Right atrium auricular region (tissue), 2 donors: Measurements from ENCODE around the gene ZNF850. TPM values are rescaled to one million over a fixed set of nuclear protein-coding genes. Genes with fewer than 3 reads are reported as not detected.

Experiments used
- DNase-seq: peaks from one replicate; pipeline ENCODE4 v3.0.0-alpha.2; 2019; ENCODE audit warnings: low spot score
- H3K27ac ChIP-seq, 2 donors: fragments of 200-600 bp; sonication (generic); 1 replicate in 1 of 2; 2 replicates in 1 of 2; pipeline ENCODE4 v1.5.1; 2016 to 2019
- H3K27me3 ChIP-seq, 2 donors: fragments of 200-600 bp; sonication (generic); one replicate each; pipeline versions ENCODE4 v1.5.1 to v1.6.0; 2017 to 2019
- H3K36me3 ChIP-seq: fragments of 200-600 bp; sonication (generic); one replicate; pipeline ENCODE4 v1.5.1; 2016
- H3K4me1 ChIP-seq, 2 donors: fragments of 200-600 bp; sonication (generic); one replicate each; pipeline versions ENCODE4 v1.5.1 to v1.6.0; 2017 to 2019
- H3K4me3 ChIP-seq, 2 donors: fragments of 200-600 bp; sonication (generic); 1 replicate in 1 of 2; 2 replicates in 1 of 2; pipeline ENCODE4 v1.5.1; 2017 to 2019; ENCODE audit warnings: mild to moderate bottlenecking in 1 of 2, moderate library complexity in 1 of 2
- H3K9me3 ChIP-seq, 2 donors: fragments of 200-600 bp; sonication (generic); one replicate each; pipeline ENCODE4 v1.5.1; 2019
- CTCF ChIP-seq, 2 donors: fragments of 200-600 bp; sonication (generic); IDR thresholded peaks; one replicate each; pipeline ENCODE4 v1.5.1; 2019; ENCODE audit warnings: antibody characterized with exemption in 2 of 2
- total RNA-seq, 2 donors: library from RNA; depleted of rRNA; stranded (reverse); fragments of >200 nt; gene quantifications; one replicate each; pipeline ENCODE4 v1.1.0, GENCODE V29; 2016

The ZNF850 gene
- total RNA-seq, 2 donors from 2014 or later: 4.9 to 5.2 TPM

- peak within 1 kb of the TSS; percentile 80 to 85 for H3K27ac ChIP-seq
- H3K4me3 ChIP-seq: peak within 1 kb of the TSS; percentile 84 to 89
- H3K4me1 ChIP-seq: peaks cover 0 to 21% of the 10 kb centered on the region in 2 donors
- peak; percentile 98 for DNase-seq
- H3K27me3 ChIP-seq: no peaks in the 10 kb centered on the region
- no peak for TF ChIP-seq CTCF (IDR thresholded peaks at IDR 0.05)
- H3K9me3 ChIP-seq: peaks cover 0 to 10% of the 10 kb centered on the region in 2 donors
- peaks cover 27% of the 10 kb centered on the region for H3K36me3 ChIP-seq
These were observed 85.2 kb downstream of the ZNF850 start, which contains the start of gene ZNF567 for GRCh38 chr19:36687214-36688056. ZNF567 (plus strand) TSS chr19:36687612; CDS start chr19:36694868, 7,256 bp downstream.

GRCh38 chr19:36686365-36687213, 86.0 kb downstream of the ZNF850 start:
- peaks cover 0 to 21% of the 10 kb centered on the region in 2 donors for H3K4me1 ChIP-seq
- H3K4me3 ChIP-seq: peak overlapping the region; percentile 84 to 89
- H3K36me3 ChIP-seq: peaks cover 18% of the 10 kb centered on the region
- H3K27me3 ChIP-seq: no peaks in the 10 kb centered on the region
- H3K27ac ChIP-seq: peak overlapping the region; percentile 80 to 85
- peaks cover 0 to 13% of the 10 kb centered on the region in 2 donors for H3K9me3 ChIP-seq
- TF ChIP-seq CTCF (IDR thresholded peaks at IDR 0.05): no peak
- no peak for DNase-seq

- H3K4me1 ChIP-seq: peaks cover 0 to 21% of the 10 kb centered on the region in 2 donors
- H3K36me3 ChIP-seq: peaks cover 11% of the 10 kb centered on the region
- H3K27ac ChIP-seq: no peak overlapping the region
- TF ChIP-seq CTCF (IDR thresholded peaks at IDR 0.05): no peak
- H3K27me3 ChIP-seq: no peaks in the 10 kb centered on the region
- no peak for DNase-seq
- no peak overlapping the region for H3K4me3 ChIP-seq
- peaks cover 0 to 10% of the 10 kb centered on the region in 2 donors for H3K9me3 ChIP-seq
These were observed 86.8 kb downstream of the ZNF850 start for GRCh38 chr19:36685835-36686234.

GRCh38 chr19:36679455-36679854, 93.2 kb downstream of the ZNF850 start:
- no peak for TF ChIP-seq CTCF (IDR thresholded peaks at IDR 0.05)
- no peak for DNase-seq
- H3K27ac ChIP-seq: no peak overlapping the region
- no peaks in the 10 kb centered on the region for H3K27me3 ChIP-seq
- peaks cover 0 to 38% of the 10 kb centered on the region in 2 donors for H3K9me3 ChIP-seq
- H3K36me3 ChIP-seq: peaks cover 14% of the 10 kb centered on the region
- H3K4me3 ChIP-seq: no peak overlapping the region
- no peaks in the 10 kb centered on the region for H3K4me1 ChIP-seq

- Histone ChIP-seq H3K9me3 (peaks cover 0 to 63% of the 10 kb centered on the region in 2 donors), H3K4me1 (no peaks in the 10 kb centered on the region), H3K27me3 (no peaks in the 10 kb centered on the region), H3K4me3 (no peak overlapping the region), H3K36me3 (peaks cover 14% of the 10 kb centered on the region), H3K27ac (no peak overlapping the region)
- no peak for DNase-seq
- no peak for TF ChIP-seq CTCF (IDR thresholded peaks at IDR 0.05)
These were observed 98.4 kb downstream of the ZNF850 start for GRCh38 chr19:36674201-36674600.
